Heart left ventricle (tissue), 16 donors: ENCODE results near the gene WDR7. TPM values are rescaled to one million over a fixed set of nuclear protein-coding genes. Genes with fewer than 3 reads are reported as not detected.
"Not testable (repeated sequence)": the region's sequence is repeated elsewhere in the genome, so short reads cannot be mapped to it uniquely, and the experiment has no call there.

ENCODE experiments used
- ATAC-seq, 4 donors: fragments of 200-7000 bp; cut with Tn5 transposase; one replicate each; pipeline ENCODE4 v1.9.1; 2020 to 2022; ENCODE audit warnings: moderate library complexity in 4 of 4, mild to moderate bottlenecking in 3 of 4, moderate number of reproducible peaks in 1 of 4
- DNase-seq, 5 donors: peaks; one replicate each; pipeline ENCODE4 v3.0.0-alpha.2; 2020
- H3K27ac ChIP-seq, 12 donors: fragments of 200-600 bp; sonication (generic) in 4 of 12; one replicate each; pipeline versions ENCODE4 v1.5.0 to v1.8.0; 2016 to 2022; ENCODE audit warnings: mild to moderate bottlenecking in 2 of 12
- H3K27me3 ChIP-seq, 9 donors: fragments of 200-600 bp; sonication (generic) in 2 of 9; one replicate each; pipeline versions ENCODE4 v1.5.1 to v1.8.0; 2016 to 2022; ENCODE audit warnings: mild to moderate bottlenecking in 3 of 9
- H3K36me3 ChIP-seq, 9 donors: fragments of 200-600 bp; sonication (generic) in 2 of 9; one replicate each; pipeline versions ENCODE4 v1.5.0 to v1.8.0; 2018 to 2022; ENCODE audit warnings: mild to moderate bottlenecking in 2 of 9
- H3K4me1 ChIP-seq, 12 donors: fragments of 200-600 bp; sonication (generic) in 4 of 12; one replicate each; pipeline versions ENCODE4 v1.5.0 to v1.8.0; 2016 to 2022; ENCODE audit warnings: mild to moderate bottlenecking in 3 of 12
- H3K4me3 ChIP-seq, 12 donors: fragments of 200-600 bp; sonication (generic) in 4 of 12; one replicate each; pipeline versions ENCODE4 v1.5.0 to v1.8.0; 2017 to 2022; ENCODE audit warnings: mild to moderate bottlenecking in 9 of 12, moderate library complexity in 4 of 12
- H3K9me3 ChIP-seq, 12 donors: fragments of 200-600 bp; sonication (generic) in 4 of 12; one replicate each; pipeline versions ENCODE4 v1.5.0 to v1.8.0; 2016 to 2022; ENCODE audit warnings: mild to moderate bottlenecking in 1 of 12
- CTCF ChIP-seq, 12 donors: fragments of 200-600 bp; sonication (generic) in 4 of 12; IDR thresholded peaks; one replicate each; pipeline versions ENCODE4 v1.5.0 to v1.8.0; 2018 to 2022; ENCODE audit warnings: antibody characterized with exemption in 12 of 12, mild to moderate bottlenecking in 5 of 12
- POLR2A ChIP-seq, 2 donors: fragments of 450-650 bp; IDR thresholded peaks; one replicate each; pipeline ENCODE4 v1.6.1; 2017; ENCODE audit warnings: antibody characterized with exemption in 2 of 2, mild to moderate bottlenecking in 2 of 2, moderate library complexity in 2 of 2
- WGBS, 4 donors: extraction: QIAGEN DNeasy Blood & Tissue Kit in 2 of 4; methylation state at CpG; one replicate each; pipeline versions ENCODE4 v1.1.5 to v1.1.7; 2013 to 2018; 5-methylcytosine and 5-hydroxymethylcytosine counted together
- intact Hi-C, 10 donors: fragments of 100-400 bp; cut with DNase I; formaldehyde crosslinking; loops; one replicate each; pipeline versions ENCODE4 v1.11.1 to v1.14.2; 2022
- polyA plus RNA-seq, 2 donors: library from polyadenylated mRNA; stranded (reverse); fragments of 200-250 nt; gene quantifications; one replicate each; pipeline ENCODE4 v1.2.3, GENCODE V29; 2013
- total RNA-seq, 9 donors: library from RNA; depleted of rRNA in 2 of 9; stranded (reverse); fragments of >200 nt in 2 of 9; fragmentation: NEBNext Ultra II Directional in 3 of 9; extraction: Animal tissue kit (Norgen Biotek cat#: 25700) in 3 of 9; gene quantifications; one replicate each; pipeline versions ENCODE4 v1.1.0 to v1.2.4, GENCODE V29; 2016 to 2023
- donor health status: ischemic (EF 13 %, LVEDD 7.1; RV severe dilation, severe dysfunction).
- donor health status: healthy with polysubstance abuse.
- donor health status: DM: no; HTN: yes; CAD: no.
- donor health status: DM: no; HTN: no; CAD: no.
- donor health status: ischemic (EF 25% LVEDD 6.9; RV normal size, moderate dysfunction).
- donor health status: ischemic (EF 25% LVEDD 5.7; RV mildly dilated, moderate dysfunction).
- donor health status: healthy.
- donor health status: DM: yes; HTN: yes; CAD: no.
- donor health status: ischemic (EF 35%, LVEDD 5.7; RV mildly dilated, moderate dysfunction).
- donor health status: nonischemic (EF 11% LVEDD 7.7; RV severe dilation, severe dysfunction).
- donor health status: DM: yes; HTN: yes; CAD: no.
- donor health status: PGD.
- donor health status: ischemic (EF 29% LVEDD 5.4; RV normal size, mild dysfunction).
- donor health status: nonischemic (EF 23%, LVEDD 6.1; RV moderate dilation, normal function).

The WDR7 gene
- total and polyA plus RNA-seq, 11 donors: 4.3 to 33.6 (median 26.6) TPM

GRCh38 chr18:56647951-56648893 is 2.9 kb upstream of the WDR7 start:
- TF ChIP-seq POLR2A (IDR thresholded peaks at IDR 0.05) (no peak), CTCF (IDR thresholded peaks at IDR 0.05) (no peak)
- H3K27ac ChIP-seq: peak overlapping the region in 1 of 12 donors; percentile 35
- DNase-seq: no peak
- H3K4me3 ChIP-seq: no peak overlapping the region
- no peaks in the 10 kb centered on the region for H3K36me3 ChIP-seq
- H3K4me1 ChIP-seq: peaks cover 0 to 25% (median 13%) of the 10 kb centered on the region in 12 donors
- intact Hi-C loops: loop anchor here in 1 of 10 donors (10.0 kb wide), 1 partner anchor 917 kb away; no protein-coding TSS in a partner anchor
- WGBS, 4 donors: 62 to 74% (median 68%) methylated on average over 3 of the region's 3 CpGs
- no peaks in the 10 kb centered on the region for H3K9me3 ChIP-seq
- no peak for ATAC-seq
- no peaks in the 10 kb centered on the region for H3K27me3 ChIP-seq

DNA sequence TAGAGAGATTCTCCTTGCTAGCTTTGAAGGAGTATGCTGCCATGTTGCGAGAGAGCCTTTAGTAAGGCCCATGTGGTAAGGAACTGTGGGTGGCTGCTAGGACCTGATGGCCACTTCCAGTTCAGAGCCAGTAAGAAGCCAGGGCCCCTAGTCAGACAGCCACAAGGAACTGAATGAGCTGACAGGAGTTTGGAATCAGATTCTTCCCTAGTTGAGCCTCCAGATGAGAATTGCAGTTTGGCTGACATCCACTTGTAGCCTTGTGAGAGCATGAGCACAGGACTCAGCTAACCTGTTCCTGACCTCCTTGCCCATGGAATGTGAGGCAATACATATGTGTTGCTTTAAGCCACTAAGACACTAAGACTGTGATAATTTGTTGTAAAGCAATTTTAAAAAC is 1.2 kb upstream of the WDR7 start:
- H3K27ac ChIP-seq: peak overlapping the region in 2 of 12 donors; percentile 71 to 88
- no peak overlapping the region for H3K4me3 ChIP-seq
- peaks cover 0 to 8% (median 0%) of the 10 kb centered on the region in 12 donors for H3K9me3 ChIP-seq
- intact Hi-C loops: loop anchor here in 1 of 10 donors (10.0 kb wide), 1 partner anchor 915 kb away; no protein-coding TSS in a partner anchor
- H3K36me3 ChIP-seq: no peaks in the 10 kb centered on the region
- H3K27me3 ChIP-seq: no peaks in the 10 kb centered on the region
- DNase-seq (no peak), ATAC-seq (no peak)
- WGBS, 4 donors: 98 to 100% (median 100%) methylated on average over 1 of the region's 1 CpG
- no peak for TF ChIP-seq CTCF (IDR thresholded peaks at IDR 0.05)
- H3K4me1 ChIP-seq: peaks cover 0 to 38% (median 13%) of the 10 kb centered on the region in 12 donors

GRCh38 chr18:56651771-56652092 is 573 bp downstream of the WDR7 start:
- 4 to 7% (median 5%) methylated on average over 5 of the region's 5 CpGs for WGBS, 4 donors
- Histone ChIP-seq H3K4me1 (peaks cover 0 to 42% (median 13%) of the 10 kb centered on the region in 12 donors), H3K27ac (peak overlapping the region in 11 of 12 donors; percentile 71 to 95 (median 84)), H3K9me3 (peaks cover 0 to 8% (median 0%) of the 10 kb centered on the region in 12 donors), H3K4me3 (peak overlapping the region; percentile 52 to 98 (median 87)), H3K36me3 (no peaks in the 10 kb centered on the region), H3K27me3 (no peaks in the 10 kb centered on the region)
- DNase-seq (no peak), ATAC-seq (peak in 1 of 4 donors; percentile 17)
- intact Hi-C loops: loop anchor here in 1 of 10 donors (1.0 kb wide), 1 partner anchor 13 kb away; the partner anchor contains the start of gene TXNL1
- TF ChIP-seq POLR2A (IDR thresholded peaks at IDR 0.05) (no peak), CTCF (IDR thresholded peaks at IDR 0.05) (no peak)

DNA sequence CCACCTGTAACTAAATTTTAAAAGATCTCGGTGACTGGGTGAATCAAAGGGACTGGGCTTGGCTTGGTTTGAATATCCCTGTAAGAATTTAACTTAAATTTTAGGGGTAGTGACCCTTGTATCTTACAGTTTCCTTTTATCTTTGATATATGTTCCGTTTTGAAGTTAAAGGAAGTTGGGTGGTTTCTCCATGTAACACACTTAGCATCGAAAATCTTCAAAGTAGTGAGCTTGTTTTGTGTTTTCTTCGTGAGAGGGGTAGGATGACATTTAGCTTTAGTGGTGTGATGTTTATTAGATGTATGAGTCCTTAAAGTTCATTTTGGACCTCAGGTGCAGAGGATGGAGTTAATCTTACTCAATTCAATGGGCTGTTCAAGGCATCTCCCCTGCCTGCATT is 1.6 kb downstream of the WDR7 start:
- TF ChIP-seq POLR2A (IDR thresholded peaks at IDR 0.05) (no peak), CTCF (IDR thresholded peaks at IDR 0.05) (no peak)
- Histone ChIP-seq H3K4me1 (peaks cover 0 to 42% (median 13%) of the 10 kb centered on the region in 12 donors), H3K4me3 (peak overlapping the region in 2 of 12 donors; percentile 76 to 93), H3K9me3 (peaks cover 0 to 8% (median 0%) of the 10 kb centered on the region in 12 donors), H3K27me3 (no peaks in the 10 kb centered on the region), H3K36me3 (peaks cover 0 to 6% (median 0%) of the 10 kb centered on the region in 9 donors), H3K27ac (peak overlapping the region in 1 of 12 donors; percentile 95)
- 66 to 82% (median 77%) methylated on average over 4 of the region's 4 CpGs for WGBS, 4 donors
- intact Hi-C loops: no loop called here
- ATAC-seq (no peak), DNase-seq (no peak)

- H3K27me3 ChIP-seq, DNase-seq, H3K9me3 ChIP-seq, intact Hi-C loops, H3K4me3 ChIP-seq, H3K36me3 ChIP-seq, ATAC-seq, H3K27ac ChIP-seq: not testable (repeated sequence)
- peaks cover 0 to 42% (median 13%) of the 10 kb centered on the region in 12 donors for H3K4me1 ChIP-seq
- 94 to 97% (median 96%) methylated on average over 7 of the region's 7 CpGs for WGBS, 4 donors
Observed at GRCh38 chr18:56654280-56654679, 3.1 kb downstream of the WDR7 start.
